Measurements from ENCODE around the gene SMIM14.

DNA sequence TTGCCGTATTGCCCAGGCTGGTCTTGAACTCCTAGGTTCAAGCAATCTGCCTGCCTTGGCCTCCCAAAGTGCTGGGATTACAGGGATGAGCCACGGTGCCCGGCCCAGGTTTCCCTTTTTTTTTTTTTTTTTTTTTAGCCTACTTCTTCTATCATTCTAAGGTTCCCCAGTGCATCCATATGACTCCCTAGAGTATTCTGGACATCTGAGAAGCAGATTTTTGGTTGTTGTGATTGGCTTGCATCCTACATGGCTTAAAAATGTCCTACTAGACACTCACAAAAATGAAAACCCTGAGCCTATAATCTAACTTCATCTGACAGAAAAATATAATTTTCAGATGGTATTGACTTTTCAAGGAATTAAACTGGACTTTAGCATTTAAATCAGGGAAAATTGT is 41.7 kb downstream of the SMIM14 start:
- no peak for TF ChIP-seq POLR2A (IDR thresholded peaks at IDR 0.05; ENCODE audit: low read depth, low read length)
- no peak for TF ChIP-seq TAF1 (IDR thresholded peaks at IDR 0.05; ENCODE audit: borderline replicate concordance, low read depth, low read length)
- no peak for TF ChIP-seq POLR2AphosphoS5 (IDR thresholded peaks at IDR 0.05; ENCODE audit: low read depth, low read length)

Measured in GM12892 (cell line).